Posterior cingulate gyrus (tissue), 11 donors: ENCODE data around the gene BCAS2.
A peak's percentile ranks its signal among the peaks of the same experiment; 100 is the strongest.
"Not testable (repeated sequence)": the region's sequence is repeated elsewhere in the genome, so short reads cannot be mapped to it uniquely, and the experiment has no call there.

Source experiments
- DNase-seq, 10 donors: peaks; one replicate each; pipeline versions ENCODE4 v3.0.0 to v3.0.0-alpha.2; 2020 to 2021; ENCODE audit warnings: mixed read lengths in 3 of 10
- intact Hi-C: fragments of 100-400 bp; cut with DNase I; formaldehyde crosslinking; loops from one replicate; pipeline ENCODE4 v1.15.1; 2023

Gene BCAS2

GRCh38 chr1:114581335-114582287 lies at the start of gene BCAS2:
BCAS2 (minus strand) TSS chr1:114581615; CDS start chr1:114581591, 24 bp downstream.
- peak; percentile 92 to 99 (median 96) for DNase-seq
- intact Hi-C loops = loop anchor here (1.0 to 10.0 kb wide), 4 partner anchors 70 to 237 kb away; partner anchors contain the start of genes DENND2C, NRAS and TRIM33

GRCh38 chr1:114627107-114627506 lies 45.7 kb upstream of the BCAS2 start:
- intact Hi-C loops = no loop called here
- no peak for DNase-seq

DNA sequence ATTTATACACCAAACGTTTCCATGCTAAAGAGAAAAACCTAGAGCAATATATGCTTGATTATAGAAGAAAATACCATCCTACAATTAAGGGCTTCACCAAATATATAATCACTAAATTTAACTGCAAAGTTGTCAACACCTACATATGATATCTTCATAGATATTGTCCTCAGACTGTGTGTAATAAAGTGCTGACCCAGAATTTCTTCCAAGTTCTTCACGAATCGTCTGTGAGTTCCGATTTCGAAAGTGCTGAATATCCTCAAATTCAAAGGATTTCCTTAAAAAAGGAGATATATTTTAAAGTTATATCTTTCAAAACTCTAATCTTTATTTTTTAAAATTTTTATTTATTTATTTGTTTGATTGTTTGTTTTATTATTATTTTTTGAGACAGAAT lies 41.9 kb upstream of the BCAS2 start:
- no peak for DNase-seq
- intact Hi-C loops = no loop called here

GRCh38 chr1:114620419-114620818 lies 39.0 kb upstream of the BCAS2 start:
- no peak for DNase-seq
- intact Hi-C loops = no loop called here

DNA sequence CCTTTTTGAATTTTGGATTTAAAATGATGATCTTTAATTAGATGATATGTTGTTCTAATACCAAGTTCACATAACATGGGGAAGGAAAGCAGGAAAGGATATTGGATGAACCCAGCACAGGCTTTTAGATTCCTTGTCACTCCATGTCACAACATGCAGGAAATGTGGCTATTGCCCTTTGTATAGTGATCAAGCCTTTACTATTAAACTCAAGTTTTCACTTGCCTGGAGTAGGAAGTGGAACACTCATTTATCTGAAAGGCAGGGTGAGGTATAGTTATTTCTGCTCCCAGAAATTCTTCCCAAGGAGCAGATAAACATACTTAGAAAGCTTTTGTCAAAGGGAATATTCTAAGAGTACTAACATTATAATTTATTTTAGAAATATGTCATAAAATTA lies 37.2 kb upstream of the BCAS2 start:
- DNase-seq = no peak
- intact Hi-C loops = no loop called here

DNA sequence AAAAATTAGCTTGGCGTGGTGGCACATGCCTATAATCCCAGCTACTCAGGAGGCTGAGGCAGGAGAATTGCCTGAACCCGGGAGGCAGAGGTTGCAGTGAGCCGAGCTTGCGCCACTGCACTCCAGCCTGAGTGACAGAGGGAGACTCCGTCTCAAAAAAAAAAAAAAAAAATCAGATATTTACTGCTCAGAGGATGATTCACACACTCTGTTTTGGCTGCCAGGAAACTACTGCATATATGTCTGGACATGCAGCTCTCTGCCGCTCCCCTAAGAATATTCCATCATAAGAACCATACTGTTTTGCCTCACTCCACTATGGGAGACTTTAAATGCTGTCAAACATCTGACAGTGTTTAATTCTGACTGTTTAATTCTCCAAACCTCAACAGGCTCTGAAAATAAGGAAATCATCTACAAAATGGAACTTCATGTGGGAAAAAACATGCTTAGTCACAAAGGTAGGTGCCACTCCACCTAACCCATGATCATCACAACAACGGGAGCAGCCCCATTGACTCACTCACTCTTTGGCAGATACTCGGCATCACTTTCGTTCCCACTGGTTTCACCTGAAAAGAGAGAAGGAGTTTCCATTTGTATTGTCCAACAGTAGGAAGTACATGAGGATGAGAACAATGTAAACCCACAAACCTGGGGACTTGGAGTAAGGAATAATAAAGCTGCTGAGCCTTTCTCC lies 29.3 kb upstream of the BCAS2 start:
- intact Hi-C loops = no loop called here
- DNase-seq = no peak

- no peak for DNase-seq
- intact Hi-C loops = no loop called here
These were observed 28.4 kb upstream of the BCAS2 start for GRCh38 chr1:114609826-114610225.

GRCh38 chr1:114609026-114609425 lies 27.6 kb upstream of the BCAS2 start:
- DNase-seq = no peak
- intact Hi-C loops = no loop called here

DNA sequence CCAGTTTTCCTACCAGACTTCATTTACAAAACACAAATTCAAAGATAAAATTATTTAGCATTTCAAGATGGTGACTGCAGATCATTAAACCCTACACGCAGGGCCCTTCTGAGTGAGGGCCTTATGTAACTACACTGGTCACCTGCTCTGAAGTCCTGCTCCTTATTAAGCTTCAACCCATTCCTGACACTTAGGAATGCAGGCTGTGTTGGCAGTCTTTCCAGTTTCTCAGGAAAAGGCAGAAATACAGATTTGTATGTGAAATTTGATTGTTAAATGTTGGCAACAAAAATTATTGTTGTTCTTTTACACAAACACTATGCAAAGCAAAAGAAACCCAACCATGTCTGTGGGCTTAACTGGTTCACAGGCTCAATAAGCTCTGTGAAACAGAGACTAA lies 25.8 kb upstream of the BCAS2 start:
- intact Hi-C loops = no loop called here
- no peak for DNase-seq

GRCh38 chr1:114597949-114598348 lies 16.5 kb upstream of the BCAS2 start:
- intact Hi-C loops = no loop called here

DNA sequence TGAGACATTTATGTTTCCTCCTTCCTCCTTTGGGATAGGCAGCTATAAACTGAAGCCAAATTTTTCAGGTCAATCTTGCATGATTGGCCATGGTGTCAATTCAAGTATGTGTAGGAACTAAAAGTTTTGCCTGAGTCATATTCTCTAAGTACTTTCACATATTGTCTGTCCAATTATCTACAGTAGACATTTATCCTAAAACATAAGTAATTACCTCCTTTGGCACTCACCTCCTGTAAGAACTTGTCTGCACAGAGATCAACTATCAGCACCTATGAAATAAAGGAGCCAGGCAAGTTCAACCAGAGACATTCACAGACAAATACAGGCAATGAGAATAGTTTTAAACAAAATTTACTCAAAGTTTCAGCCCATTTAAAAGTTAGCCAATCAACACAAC lies 14.2 kb upstream of the BCAS2 start:
- intact Hi-C loops = no loop called here
- DNase-seq = no peak

More at GRCh38 chr1:114597949-114598348, 16.5 kb upstream of the BCAS2 start:
- DNase-seq = no peak

- intact Hi-C loops = no loop called here
- DNase-seq = no peak
These were observed 12.6 kb upstream of the BCAS2 start for GRCh38 chr1:114594046-114594445.

- intact Hi-C loops = loop anchor here (10.0 kb wide), 2 partner anchors 86 to 244 kb away; partner anchors contain the start of gene DENND2C
- no peak for DNase-seq
These were observed 7.7 kb upstream of the BCAS2 start for GRCh38 chr1:114589122-114589521.

DNA sequence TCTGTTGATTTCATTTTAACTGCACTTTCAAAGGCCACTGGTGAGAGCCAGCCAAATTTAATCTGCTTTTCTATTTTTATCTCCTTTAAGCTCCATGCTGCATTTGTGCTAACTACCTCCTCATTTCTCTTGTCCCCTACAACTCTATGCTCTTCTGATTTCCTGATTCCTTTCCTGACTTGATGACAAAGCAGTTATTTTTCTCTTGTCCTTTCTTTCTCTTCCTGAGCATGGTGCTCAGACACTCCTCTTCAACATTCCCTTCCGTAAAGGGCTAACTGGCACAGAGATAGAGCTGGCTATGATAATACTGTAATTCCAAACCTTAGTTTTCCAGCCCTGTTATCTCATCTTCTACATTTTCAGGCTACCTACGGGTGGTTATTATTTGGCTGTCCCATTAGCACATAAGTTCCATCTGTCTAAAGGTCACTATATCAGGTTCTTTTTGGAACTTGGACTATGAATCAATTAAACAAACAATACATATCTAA lies 6.8 kb upstream of the BCAS2 start:
- DNase-seq = no peak
- intact Hi-C loops = loop anchor here (10.0 kb wide), 2 partner anchors 87 to 243 kb away; partner anchors contain the start of gene DENND2C

DNA sequence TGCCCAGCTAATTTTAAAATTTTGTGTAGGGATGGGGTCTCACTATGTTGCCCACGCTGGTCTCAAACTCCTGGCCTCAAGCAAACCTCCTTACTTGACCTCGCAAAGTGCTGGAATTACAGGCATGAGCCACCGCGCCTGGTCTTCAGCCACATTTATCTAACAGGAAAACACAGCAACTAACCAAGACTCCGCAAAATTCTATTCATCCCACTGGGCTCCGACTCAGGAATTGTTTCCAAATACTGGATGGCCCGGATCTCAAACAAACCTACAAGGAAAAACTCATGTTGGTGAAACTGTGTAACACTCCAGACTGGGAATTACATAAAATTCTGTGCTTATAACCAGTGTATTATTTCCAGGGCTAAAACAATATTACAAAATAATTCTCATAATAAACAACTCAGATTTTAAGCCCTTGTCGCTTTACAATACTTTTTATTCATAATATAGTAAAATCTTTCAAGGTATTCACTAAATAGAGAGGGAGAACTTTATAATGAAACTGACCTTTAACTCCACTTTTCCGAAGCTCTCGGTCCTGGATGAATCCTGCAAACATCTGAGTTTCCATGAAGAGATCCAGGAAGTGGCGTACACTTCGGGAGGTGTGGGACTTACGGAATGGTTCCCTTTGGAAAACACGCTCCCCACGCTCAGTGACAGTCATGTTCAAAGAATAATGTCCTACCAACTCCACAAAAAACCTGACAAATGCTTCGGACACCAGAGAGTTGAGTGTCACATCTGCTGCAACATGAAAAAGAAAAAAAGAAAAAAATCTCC lies 6.0 kb upstream of the BCAS2 start:
- DNase-seq = no peak
- intact Hi-C loops = loop anchor here (10.0 kb wide), 2 partner anchors 87 to 243 kb away; partner anchors contain the start of gene DENND2C

DNA sequence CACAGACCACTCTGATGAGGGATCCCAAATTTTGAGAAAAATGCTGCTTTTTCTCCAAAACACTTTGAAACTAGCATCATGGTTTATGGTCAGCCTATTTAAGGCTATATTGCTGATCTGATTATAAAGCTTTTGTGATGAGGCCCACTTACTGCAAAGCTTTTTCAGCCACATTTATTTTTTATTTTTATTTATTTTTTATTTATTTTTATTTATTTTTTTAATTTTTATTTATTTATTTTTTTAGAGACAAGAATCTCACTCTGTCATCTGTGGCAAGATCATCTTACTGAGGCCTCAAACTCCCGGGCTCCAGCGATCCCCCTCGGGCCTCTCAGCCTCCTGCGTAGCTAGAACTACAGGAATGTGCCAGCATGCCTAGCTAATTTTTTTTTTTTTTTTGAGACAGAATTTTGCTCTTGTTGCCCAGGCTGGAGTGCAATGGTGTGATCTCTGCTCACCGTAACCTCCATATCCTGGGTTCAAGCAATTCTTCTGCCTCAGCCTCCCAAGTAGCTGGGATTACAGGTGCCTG lies 5.2 kb upstream of the BCAS2 start:
- intact Hi-C loops = loop anchor here (10.0 kb wide), 2 partner anchors 88 to 242 kb away; partner anchors contain the start of gene DENND2C
- peak in 1 of 10 donors; percentile 73 for DNase-seq

DNA sequence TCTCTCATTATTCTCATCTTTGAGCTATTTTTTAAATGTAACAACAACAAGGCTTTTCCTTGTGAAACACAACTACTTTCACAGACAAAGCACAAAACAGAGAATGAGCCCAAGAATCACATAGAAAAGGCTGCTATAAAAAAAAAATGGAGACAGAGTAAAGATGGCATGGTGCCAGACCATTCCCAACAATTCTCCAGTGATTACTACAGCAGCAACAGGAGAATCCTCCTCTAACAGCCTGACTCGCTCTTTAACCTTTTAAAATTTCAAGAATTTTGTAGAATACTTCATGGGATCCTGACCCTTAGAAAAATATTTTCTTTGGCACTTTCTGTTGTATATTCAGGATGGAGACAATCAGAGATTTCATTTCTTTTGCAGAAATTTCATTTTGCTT lies 3.8 kb upstream of the BCAS2 start:
- DNase-seq = no peak
- intact Hi-C loops = loop anchor here (10.0 kb wide), 2 partner anchors 90 to 240 kb away; partner anchors contain the start of gene DENND2C

GRCh38 chr1:114574365-114574764 lies 7.0 kb downstream of the BCAS2 start:
- intact Hi-C loops = no loop called here
- no peak for DNase-seq

GRCh38 chr1:114564141-114564540 lies 17.3 kb downstream of the BCAS2 start:
- intact Hi-C loops = no loop called here
- no peak for DNase-seq

DNA sequence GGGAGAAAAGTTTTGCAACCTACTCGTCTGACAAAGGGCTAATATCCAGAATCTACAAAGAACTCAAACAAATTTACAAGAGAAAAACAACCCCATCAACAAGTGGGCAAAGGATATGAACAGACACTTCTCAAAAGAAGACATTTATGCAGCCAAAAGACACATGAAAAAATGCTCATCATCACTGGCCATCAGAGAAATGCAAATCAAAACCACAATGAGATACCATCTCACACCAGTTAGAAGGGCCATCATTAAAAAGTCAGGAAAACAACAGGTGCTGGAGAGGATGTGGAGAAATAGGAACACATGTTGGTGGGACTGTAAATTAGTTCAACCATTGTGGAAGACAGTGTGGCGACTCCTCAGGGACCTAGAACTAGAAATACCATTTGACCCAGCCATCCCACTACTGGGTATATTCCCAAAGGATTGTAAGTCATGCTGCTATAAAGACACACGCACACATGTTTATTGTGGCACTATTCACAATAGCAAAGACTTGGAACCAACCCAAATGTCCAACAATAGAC lies 18.4 kb downstream of the BCAS2 start:
- intact Hi-C loops, DNase-seq: not testable (repeated sequence)
